NCI-H2107 (cell line): ENCODE data around the gene PIKFYVE.
A peak's percentile ranks its signal among the peaks of the same experiment; 100 is the strongest.
"Not testable (repeated sequence)": the region's sequence is repeated elsewhere in the genome, so short reads cannot be mapped to it uniquely, and the experiment has no call there.

Experiments used
- DNase-seq: peaks from one replicate; lab custom pipeline; 2025; lab: John Stamatoyannopoulos, UW

PIKFYVE gene

DNA sequence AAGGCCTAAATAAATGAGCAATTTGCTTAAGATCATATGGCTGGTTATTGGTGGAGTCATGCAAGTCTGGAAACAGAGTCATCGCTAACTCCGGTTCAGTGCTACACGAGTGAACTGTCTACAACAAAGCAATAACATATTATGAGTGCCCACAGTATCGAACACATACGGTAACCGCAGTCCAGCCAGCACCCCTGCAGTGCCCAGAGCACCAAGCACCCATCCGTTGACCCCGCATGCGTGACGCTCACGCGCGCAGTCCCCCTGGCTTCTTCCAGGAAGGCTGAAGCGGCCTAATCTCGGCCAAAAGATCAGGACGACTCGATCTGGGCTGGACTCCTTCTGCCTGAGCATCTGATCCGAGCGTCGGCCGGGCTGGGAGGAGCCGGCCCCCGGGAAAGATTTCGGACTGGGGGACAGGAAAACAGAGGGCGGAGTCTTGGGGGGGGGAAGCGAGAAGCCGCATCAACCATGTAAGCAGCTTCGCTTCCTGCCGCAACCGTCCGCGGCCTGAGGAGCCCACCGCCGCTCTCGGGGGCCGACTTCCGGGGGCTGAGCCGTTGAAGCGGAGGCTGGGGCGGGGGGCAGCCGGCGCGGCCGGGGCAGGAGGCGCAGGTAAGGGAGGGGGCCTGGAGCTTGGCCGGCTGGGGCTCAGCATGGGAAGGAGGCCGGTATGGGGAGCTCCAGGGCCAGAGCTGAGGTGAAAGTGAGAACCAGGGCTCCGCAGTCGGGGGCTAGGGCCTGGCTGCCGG lies at the start of gene PIKFYVE:
Gene PIKFYVE, plus strand, starts transcription at position 455 of the 752 bp plus-strand sequence. CDS start 5,265 bp downstream, outside the sequence.
- DNase-seq, result peak; percentile 87

- DNase-seq, result not testable (repeated sequence)
Observed at GRCh38 chr2:208221873-208222272, 44.2 kb upstream of the PIKFYVE start.

GRCh38 chr2:208222351-208222750 lies 43.7 kb upstream of the PIKFYVE start:
- no peak for DNase-seq

DNA sequence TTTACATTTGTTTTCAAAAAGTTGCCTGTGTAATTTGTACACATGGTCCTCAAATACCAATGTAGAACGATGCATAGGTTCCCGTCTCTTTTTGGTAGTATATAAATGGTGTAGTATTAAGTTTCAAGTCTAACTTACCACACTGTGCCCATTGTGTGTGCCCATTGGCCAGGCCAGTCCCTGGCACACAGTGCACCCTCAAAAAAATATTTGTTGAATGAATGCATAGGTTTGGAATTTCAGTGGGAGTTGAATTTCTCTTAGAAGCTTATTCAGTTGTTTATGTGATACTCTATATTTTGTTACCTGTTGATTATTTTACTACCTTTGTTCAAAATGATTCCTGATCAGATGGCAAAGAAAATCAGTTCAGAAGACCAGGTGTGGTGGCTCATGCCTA lies 41.3 kb upstream of the PIKFYVE start:
- DNase-seq, result no peak

- DNase-seq, result no peak
Observed at GRCh38 chr2:208227581-208228232, 38.3 kb upstream of the PIKFYVE start.

DNA sequence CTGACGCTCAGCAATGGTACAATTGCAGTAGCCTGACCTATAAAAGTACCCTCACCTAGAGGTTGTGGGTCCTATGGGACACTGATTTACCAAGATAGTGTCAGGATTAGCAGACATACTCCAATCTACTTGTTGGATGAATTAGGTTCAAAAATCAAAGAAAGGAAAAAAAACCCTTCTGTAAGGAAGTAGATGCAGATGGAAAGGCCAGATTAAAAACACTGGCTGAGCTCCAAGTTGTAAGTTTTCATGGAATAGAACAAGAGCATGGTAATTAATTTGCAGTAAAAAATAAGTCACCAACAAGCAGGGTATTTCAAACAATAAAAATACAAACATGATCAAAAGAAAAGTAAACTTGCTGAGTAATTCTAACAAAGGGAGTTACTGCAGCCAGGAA lies 37.6 kb upstream of the PIKFYVE start:
- no peak for DNase-seq

- no peak for DNase-seq
Observed at GRCh38 chr2:208234786-208235185, 31.3 kb upstream of the PIKFYVE start.

- no peak for DNase-seq
Observed at GRCh38 chr2:208235860-208236259, 30.2 kb upstream of the PIKFYVE start.

GRCh38 chr2:208239770-208240493 lies 26.1 kb upstream of the PIKFYVE start:
- no peak for DNase-seq

DNA sequence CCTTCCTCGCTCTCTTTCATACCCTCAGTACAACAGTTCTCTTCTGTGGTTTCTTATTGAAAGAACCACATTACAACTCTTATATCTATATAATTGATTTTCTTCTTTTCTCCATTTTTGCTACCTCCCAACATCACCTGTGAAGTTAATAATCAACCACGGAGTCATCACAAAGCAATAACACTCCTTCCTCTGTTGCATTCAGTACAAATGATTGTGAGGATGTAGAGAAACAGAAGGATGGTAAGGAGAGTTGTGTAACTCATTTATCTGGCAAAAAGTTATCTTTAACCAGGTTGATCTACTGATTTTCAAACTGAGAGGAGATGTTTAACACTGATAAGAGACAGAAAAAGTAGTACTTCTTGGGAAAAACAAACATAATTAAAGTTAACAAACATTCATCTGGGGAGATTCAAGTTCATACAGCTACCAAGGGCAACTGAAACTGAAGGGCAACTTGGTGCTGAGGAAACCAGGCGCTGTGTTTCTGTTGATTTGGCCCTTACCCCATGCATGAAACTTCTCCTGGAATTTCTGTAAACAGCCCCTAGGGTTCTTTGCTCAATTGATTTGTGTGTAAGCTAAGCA lies 25.3 kb upstream of the PIKFYVE start:
- no peak for DNase-seq

DNA sequence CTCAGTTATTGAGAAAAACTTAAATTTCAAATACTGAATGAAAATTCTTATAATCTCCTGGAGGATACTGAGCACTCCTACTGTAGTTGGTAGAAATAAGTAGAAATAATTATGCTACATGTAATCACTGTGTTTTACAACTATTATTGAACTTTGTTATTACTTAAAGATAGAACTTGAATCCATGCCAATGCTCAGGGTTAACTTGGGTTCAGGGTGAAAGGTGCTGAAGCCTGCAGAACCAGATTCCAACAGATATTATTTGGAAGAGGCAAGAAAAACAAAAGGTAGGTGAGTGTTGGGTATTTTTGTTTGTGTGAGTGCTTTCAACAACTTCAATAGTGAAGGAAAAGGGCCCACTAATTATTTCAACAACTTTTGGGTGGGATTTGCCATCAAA lies 21.6 kb upstream of the PIKFYVE start:
- DNase-seq, result no peak

DNA sequence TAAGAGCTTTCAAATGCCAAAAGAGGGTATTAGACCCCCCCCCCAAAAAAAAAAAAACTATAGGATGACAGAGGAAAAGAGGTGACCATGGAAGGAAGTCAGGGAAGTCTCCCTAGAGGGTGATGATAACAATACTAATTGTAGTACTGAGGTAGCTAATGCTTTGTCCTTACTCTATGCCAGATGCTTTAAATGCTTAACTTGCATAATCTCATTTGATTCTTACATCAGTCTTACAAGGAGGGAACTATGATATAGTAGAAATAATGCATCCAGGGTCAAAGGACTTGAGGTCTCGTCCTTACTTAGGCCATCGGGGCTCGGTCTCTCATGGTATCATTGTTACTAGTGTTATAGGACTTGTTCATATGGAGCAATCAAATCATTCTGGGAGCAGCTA lies 20.3 kb upstream of the PIKFYVE start:
- DNase-seq, result no peak

DNA sequence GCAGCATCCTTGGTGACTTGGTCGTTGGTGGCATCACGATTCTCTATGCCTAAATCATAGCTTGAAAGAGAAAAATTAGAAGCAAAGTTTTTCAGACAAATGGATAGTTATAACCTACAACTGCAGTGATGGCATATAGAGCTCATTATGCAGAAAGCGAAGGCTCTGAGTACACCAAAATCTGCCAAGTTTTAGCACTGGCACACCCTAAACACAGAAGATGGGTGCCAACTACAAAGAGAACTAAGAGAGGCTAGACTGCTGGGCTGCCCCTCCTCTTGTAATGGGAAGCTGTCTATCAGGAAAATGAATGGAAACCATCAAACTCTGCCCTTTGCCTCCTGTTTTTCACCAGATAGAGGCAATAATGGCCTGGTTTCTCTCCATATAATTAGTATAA lies 17.5 kb upstream of the PIKFYVE start:
- no peak for DNase-seq

DNA sequence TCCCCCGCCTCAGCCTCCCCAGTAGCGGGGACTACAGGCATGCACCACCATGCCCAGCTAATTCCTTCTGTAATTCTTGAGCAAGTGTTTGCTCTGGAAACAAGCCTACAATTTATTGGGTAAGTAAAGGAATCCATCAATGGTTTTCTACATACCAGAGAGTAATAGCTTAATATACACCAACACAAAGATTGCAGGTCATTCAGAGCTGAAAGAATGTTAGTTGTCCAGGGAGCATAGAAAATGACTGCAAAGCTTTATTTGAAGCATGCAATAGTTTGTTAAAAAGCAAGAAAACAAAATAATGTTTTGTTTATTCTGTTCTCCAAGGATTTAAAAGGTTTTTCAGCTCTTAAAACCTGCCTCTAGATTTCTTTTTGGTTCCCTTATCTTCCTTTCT lies 16.8 kb upstream of the PIKFYVE start:
- no peak for DNase-seq

- no peak for DNase-seq
Observed at GRCh38 chr2:208250388-208250787, 15.7 kb upstream of the PIKFYVE start.

DNA sequence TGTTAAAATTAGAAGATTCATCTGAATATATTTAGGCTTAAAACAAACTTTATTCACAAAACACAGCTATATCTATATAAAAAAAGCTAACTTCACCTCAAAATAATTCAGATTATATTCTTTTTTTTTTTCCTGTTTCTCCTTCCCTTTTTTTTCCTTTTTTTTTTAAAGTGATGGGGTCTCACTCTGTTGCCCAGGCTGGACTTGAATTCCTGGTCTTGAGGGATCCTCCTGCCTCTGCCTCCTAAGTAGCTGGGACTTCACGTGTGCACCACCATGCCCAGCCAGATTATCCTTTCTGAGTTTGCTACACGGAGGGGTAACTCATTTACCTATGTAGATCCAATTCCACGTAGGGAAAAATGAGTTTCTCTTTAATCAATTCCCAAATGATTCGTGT lies 15.0 kb upstream of the PIKFYVE start:
- DNase-seq, result no peak

DNA sequence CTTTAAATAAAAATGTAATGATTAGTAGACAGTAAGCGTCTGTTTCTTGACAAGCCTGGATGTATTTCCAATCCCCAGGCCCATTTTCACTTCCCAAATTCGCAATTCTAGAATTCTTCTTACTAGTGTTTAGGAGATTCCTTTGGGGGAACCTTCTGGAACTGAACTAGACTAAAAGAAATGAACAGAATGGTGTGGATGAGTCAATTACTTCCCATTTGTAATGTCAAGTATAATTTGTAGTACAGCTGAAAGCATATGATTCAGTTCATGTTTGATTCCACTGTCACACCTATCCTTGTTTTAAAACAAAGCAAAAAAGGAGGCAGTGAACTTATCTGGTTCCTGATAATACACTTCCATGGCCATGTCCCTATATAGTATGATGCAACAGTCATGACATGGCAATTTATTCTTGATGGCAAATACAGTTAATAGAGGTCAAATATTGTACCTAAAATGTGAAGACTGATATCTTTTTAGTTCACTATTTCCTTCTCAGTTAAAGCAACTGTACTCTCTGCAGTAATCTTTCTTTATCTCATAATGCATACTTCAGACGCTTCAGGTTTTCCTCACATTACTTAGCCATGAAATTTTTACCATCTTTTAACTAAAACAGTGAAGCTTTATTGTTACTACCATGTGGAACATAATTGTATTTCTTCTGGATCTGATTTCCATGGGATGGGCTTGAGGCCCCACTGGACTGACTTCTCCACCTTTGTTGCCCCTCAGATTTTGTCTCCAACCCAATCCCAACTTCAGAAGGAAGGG lies 13.2 kb upstream of the PIKFYVE start:
- no peak for DNase-seq

GRCh38 chr2:208253600-208254117 lies 12.4 kb upstream of the PIKFYVE start:
- no peak for DNase-seq

DNA sequence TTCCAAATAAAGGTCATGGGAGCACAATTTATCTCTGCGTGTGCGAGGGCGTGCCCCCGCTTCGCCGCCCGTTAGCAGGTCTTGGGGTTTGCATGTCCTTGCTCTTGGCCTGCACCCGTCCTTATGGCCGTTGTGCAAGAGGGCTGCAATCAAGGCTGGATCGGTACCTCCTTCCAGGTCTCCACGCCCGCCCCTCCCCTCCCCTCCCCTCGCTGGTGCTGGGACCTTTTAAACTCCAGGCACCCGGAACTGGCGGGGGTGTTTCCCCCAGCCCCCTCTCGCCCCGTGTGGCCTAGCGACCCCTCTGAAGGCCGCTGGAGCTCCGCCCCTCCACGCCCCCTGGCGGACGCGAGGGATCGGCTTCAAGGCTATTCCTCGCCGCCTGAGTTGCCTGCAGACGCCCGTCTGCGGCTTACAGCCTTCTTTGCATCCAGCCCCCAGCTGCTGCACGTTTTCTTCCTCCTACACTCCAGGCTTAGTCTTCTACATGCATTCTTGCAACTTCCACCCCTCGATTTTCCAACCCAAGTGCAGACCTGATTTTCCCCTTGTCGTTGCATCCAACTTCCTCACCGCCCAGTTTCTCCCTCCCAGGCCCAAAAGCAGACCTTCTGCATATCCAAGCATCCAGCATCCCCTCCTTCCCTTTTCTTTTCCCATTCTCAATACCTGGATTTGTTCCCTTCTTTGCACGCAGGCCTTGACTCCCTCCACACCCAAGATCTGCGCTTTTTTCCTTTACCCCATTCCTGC lies 11.8 kb upstream of the PIKFYVE start:
- DNase-seq, result peak; percentile 42

DNA sequence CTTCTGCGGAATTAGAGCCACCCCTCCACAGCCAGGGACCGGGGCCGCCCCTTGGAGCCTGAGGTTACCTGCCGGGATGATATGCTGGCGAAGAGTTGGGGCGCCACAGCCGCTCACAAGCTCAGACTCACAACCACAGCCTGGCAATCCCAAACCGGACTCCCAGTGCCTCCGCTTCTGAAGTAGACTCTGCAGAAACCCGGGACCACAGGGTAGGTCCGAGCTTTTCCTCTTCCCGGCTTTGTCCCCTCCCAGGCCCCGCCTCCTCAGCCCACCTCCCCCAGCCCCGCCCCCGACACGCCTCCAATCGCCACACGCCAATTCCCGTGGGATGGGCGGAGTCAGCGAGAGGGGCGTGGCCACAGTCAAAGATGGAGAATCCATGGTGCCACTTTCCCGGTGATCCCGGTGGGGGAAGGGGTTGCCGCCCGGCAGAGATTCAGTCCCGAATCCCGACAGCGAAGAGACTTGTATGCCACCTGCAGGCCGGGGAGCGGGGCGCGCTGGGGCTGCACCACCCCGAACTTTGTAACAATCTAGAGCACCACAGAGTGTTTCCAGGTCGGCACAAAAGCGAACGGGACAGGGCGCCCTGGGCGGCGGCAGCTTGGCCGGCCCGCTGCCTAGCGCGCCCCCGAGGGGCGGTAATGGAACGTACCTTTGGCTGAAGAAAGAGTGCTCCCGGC lies 11.0 kb upstream of the PIKFYVE start, which contains the start of gene IDH1:
Gene IDH1, minus strand, starts transcription at position 201 of the 686 bp plus-strand sequence. CDS start 3,520 bp downstream, outside the sequence.
- peak; percentile 92 for DNase-seq
